Brain microvascular endothelial cell (primary cell): ENCODE results near the gene RFC1.

ENCODE experiments used
- DNase-seq: peaks from one replicate; pipeline ENCODE4 v3.0.0-alpha.2; 2020
- H3K27ac ChIP-seq: fragments of 250-450 bp; sonication (Bioruptor Pico); 2 replicates; pipeline ENCODE4 v1.5.1; 2020; ENCODE audit warnings: mild to moderate bottlenecking, moderate library complexity
- H3K27me3 ChIP-seq: fragments of 250-450 bp; sonication (Bioruptor Pico); replicated peaks from 2 replicates; pipeline ENCODE4 v1.5.1; 2020; ENCODE audit warnings: mild to moderate bottlenecking
- H3K36me3 ChIP-seq: fragments of 250-450 bp; sonication (Bioruptor Pico); replicated peaks from 2 replicates; pipeline ENCODE4 v1.5.1; 2020; ENCODE audit warnings: mild to moderate bottlenecking
- H3K4me3 ChIP-seq: 2 replicates; pipeline ENCODE4 v1.5.1; 2011; ENCODE audit warnings: low read depth, mild to moderate bottlenecking, control low read depth, low read length, moderate library complexity
- in situ Hi-C: cut with HindIII; loops from 2 replicates; pipeline ENCODE4 v1.10.0; 2017; ENCODE audit warnings: low sequenced_read_pairs, low pct_ligation_motif_present
- TF ChIP-seq, protein P1 (sequence below): IDR thresholded peaks from 2 replicates; pipeline ENCODE4 v1.5.1; 2011; ENCODE audit warnings: low read depth, mild to moderate bottlenecking, moderate library complexity, low read length, control low read depth, inconsistent platforms; ENCODE audit errors: missing control alignments

The RFC1 gene

DNA sequence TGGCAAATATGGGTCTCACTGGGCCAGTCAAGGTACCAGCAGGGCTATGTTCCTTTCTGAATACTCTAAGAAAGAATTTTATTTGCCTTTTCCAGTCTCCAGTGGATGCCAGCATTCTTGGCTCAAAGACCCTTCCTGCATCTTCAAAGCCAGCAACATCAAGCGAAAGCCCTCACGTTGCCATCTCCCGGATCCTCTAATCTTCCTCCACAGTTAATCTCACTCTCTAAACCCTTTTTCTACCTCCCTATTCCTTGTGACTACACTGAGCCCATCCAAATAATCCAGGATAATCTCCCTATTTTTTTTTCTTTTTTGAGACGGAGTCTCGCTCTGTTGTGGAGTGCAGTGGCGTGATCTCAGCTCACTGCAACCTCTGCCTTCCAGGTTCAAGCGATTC is 23.4 kb downstream of the RFC1 start:
- no peak for DNase-seq
- Histone ChIP-seq H3K27me3 (no peaks in the 10 kb centered on the region), H3K27ac (no peak overlapping the region), H3K4me3 (no peak overlapping the region), H3K36me3 (peaks cover 2% of the 10 kb centered on the region)
- in situ Hi-C loops: no loop called here
- TF ChIP-seq, protein P1, sequence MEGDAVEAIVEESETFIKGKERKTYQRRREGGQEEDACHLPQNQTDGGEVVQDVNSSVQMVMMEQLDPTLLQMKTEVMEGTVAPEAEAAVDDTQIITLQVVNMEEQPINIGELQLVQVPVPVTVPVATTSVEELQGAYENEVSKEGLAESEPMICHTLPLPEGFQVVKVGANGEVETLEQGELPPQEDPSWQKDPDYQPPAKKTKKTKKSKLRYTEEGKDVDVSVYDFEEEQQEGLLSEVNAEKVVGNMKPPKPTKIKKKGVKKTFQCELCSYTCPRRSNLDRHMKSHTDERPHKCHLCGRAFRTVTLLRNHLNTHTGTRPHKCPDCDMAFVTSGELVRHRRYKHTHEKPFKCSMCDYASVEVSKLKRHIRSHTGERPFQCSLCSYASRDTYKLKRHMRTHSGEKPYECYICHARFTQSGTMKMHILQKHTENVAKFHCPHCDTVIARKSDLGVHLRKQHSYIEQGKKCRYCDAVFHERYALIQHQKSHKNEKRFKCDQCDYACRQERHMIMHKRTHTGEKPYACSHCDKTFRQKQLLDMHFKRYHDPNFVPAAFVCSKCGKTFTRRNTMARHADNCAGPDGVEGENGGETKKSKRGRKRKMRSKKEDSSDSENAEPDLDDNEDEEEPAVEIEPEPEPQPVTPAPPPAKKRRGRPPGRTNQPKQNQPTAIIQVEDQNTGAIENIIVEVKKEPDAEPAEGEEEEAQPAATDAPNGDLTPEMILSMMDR: no peak

DNA sequence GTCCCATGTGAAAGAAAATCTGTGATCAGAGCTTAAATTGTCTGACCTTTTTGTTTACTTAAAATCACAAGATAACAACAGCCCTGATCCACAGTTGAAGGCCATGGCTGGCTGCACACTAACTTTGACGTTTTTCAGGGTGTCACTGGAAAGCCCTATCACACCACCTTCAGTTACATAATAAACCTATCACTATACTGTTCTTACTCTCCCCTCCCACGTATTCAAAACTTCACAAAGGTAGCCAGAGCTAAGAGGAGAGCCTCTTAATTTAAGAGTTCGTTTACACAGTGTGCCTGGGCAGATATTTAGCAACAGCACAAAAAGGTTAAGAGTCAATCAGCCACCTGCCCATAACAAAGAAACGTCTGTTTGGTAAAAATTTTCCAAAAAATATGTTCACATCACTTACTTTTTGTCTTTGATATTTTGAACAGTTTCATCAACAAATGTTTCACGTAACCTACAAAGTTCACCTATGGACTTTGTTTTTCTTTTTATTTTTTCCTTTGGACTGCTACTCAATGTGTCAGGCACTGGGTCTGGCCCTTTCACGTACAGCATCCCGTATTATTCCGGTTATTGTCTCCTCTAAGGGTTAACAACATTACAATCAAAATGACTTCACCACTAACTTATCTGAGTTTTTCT is 25.0 kb downstream of the RFC1 start:
- peaks cover 2% of the 10 kb centered on the region for H3K36me3 ChIP-seq
- in situ Hi-C loops: no loop called here
- H3K4me3 ChIP-seq: no peak overlapping the region
- H3K27me3 ChIP-seq: no peaks in the 10 kb centered on the region
- DNase-seq: no peak
- no peak overlapping the region for H3K27ac ChIP-seq
- TF ChIP-seq, protein P1: no peak

DNA sequence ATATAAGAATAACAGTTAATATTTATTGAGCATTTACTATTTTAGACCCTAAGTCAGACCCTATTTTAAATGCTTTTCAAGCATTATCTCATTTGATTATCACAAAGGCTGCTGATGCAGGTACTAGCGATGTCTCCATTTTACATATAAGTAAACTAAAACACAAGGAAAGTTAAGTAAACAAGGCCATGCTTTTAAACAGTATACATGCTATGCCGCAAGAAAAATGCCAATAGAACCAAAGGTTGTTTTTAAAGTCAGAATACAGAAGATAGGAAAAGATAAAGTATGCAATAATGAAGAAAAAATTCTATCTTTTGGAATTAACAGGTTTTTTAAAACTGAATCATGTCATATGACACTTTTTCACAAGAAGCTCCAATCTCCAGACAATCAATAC is 26.2 kb downstream of the RFC1 start:
- Histone ChIP-seq H3K27ac (no peak overlapping the region), H3K27me3 (no peaks in the 10 kb centered on the region), H3K4me3 (no peak overlapping the region), H3K36me3 (peaks cover 2% of the 10 kb centered on the region)
- DNase-seq: no peak
- TF ChIP-seq, protein P1: no peak
- in situ Hi-C loops: no loop called here

DNA sequence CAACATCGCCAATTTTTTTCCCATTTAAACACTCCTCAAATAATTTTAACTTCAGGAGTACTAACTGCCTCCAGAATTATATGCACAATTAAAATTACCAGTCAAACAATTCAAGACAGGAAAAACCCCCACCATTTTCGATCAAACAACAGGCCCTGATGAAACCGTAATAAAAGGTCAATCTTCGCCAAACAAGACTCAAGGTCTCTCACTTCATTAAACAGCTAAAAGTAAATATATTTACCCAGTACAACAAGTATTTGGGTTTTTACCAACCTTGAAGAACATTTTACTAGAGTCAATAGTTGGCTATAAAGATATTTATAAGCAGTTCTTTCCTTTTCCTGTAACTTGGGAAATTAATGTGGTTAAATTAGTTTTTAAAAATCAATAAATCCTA is 28.3 kb downstream of the RFC1 start:
- no peak for DNase-seq
- TF ChIP-seq, protein P1: no peak
- in situ Hi-C loops: no loop called here

DNA sequence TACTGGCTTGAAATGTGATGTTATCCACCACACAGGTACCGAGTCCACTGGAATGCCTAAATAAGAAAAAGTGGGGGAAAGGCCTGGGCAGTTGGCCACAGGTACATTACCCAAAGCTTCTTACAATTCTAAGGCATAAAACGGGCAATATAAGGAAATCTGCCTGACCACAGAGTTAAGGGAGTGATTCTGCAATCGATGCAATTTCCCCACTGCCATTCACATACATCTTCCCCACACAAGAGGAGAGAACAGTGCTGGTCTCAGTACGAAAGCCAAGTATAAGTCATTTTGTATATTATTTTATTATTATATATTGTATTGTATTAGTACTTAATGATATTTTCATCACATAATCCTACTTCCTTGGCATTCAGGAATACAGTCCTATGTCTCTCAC is 30.6 kb downstream of the RFC1 start:
- H3K27ac ChIP-seq: no peak overlapping the region
- H3K27me3 ChIP-seq: no peaks in the 10 kb centered on the region
- H3K4me3 ChIP-seq: no peak overlapping the region
- DNase-seq: no peak
- in situ Hi-C loops: no loop called here
- TF ChIP-seq, protein P1: no peak
- H3K36me3 ChIP-seq: no peaks in the 10 kb centered on the region

More for the DNA sequence above, 28.3 kb downstream of the RFC1 start:
- H3K27me3 ChIP-seq: no peaks in the 10 kb centered on the region
- H3K4me3 ChIP-seq: no peak overlapping the region
- H3K36me3 ChIP-seq: peaks cover 2% of the 10 kb centered on the region
- H3K27ac ChIP-seq: no peak overlapping the region

DNA sequence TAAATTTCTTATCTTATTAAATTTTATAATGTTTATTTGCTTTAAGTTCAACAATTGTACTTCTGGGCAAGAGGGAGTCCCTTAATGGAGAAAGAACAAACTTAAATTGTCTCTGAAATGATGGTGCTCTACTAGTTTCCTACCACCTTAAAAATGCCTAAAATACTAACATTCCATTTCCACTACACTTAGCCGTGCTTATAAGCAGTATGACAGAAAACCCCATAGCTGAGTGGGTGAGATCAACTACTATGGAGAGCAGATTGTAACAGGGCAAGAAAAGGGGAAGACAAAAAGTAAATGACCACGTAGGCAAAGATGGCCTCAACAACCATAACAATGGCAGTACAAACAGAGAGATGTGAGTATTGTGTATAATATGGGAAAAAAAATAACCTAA is 35.0 kb downstream of the RFC1 start:
- DNase-seq: no peak
- TF ChIP-seq, protein P1: no peak
- Histone ChIP-seq H3K4me3 (no peak overlapping the region), H3K27ac (no peak overlapping the region), H3K36me3 (no peaks in the 10 kb centered on the region), H3K27me3 (no peaks in the 10 kb centered on the region)
- in situ Hi-C loops: no loop called here
